Uterus (tissue), 2 donors: Measurements from ENCODE around the gene SHPK.

Experiments
- CTCF ChIP-seq, 4 experiments: fragments of 200-600 bp in 2 of 4; fragments of 450-650 bp in 2 of 4; sonication (generic) in 2 of 4; IDR thresholded peaks; one replicate each; pipeline ENCODE4 v1.5.1; 2016 to 2019; ENCODE audit warnings: antibody characterized with exemption in 4 of 4, mild to moderate bottlenecking in 2 of 4, moderate library complexity in 1 of 4
- POLR2A ChIP-seq, 2 donors: fragments of 450-650 bp; IDR thresholded peaks; one replicate each; pipeline ENCODE4 v1.6.1; 2016; ENCODE audit warnings: antibody characterized with exemption in 2 of 2, mild to moderate bottlenecking in 1 of 2, moderate library complexity in 1 of 2

- no peak for TF ChIP-seq CTCF (IDR thresholded peaks at IDR 0.05)
- TF ChIP-seq POLR2A (IDR thresholded peaks at IDR 0.05) = no peak
Observed at GRCh38 chr17:3622977-3623594, 13.0 kb downstream of the SHPK start.
